ENCODE measurements around the gene AGT. TPM values are rescaled to one million over a fixed set of nuclear protein-coding genes. Genes with fewer than 3 reads are reported as not detected.
A peak's percentile ranks its signal among the peaks of the same experiment; 100 is the strongest.

The AGT gene
- polyA plus RNA-seq, 2 of the 4 experiments (the other 2 are of a cell fraction): 0.06 to 0.18 TPM

- ATAC-seq: peak; percentile 67 to 70; a peak in 4 of 6 replicates
- H3K4me2 ChIP-seq: 0 out of 3 replicates have a peak overlapping the region, but pooled peaks have one; percentile 30
- TF ChIP-seq TP53 (CRISPR knock-in tag; IDR thresholded peaks at IDR 0.05) (no peak), HOXA7 (CRISPR knock-in tag; IDR thresholded peaks at IDR 0.05) (no peak), EHMT2 (IDR thresholded peaks at IDR 0.05; ENCODE audit: low read depth) (no peak), EHF (CRISPR knock-in tag; IDR thresholded peaks at IDR 0.05) (no peak), RAD21 (conservative IDR thresholded peaks at IDR 0.05 in 1 of 2, IDR thresholded peaks at IDR 0.05 in 1 of 2) (no peak)
- POLR2A ChIA-PET: no interaction called here
- no peak overlapping the region for H3K27ac ChIP-seq
- DNase-seq (ENCODE audit: low read depth in 1 of 2, low spot score in 1 of 2): peak in 1 of 2 experiments; percentile 41
- peaks cover 11% of the 10 kb centered on the region for H3K4me1 ChIP-seq
- no peak for FAIRE-seq
- WGBS (ENCODE audit: missing lambda C conversion rate): 20% methylated on average over 2 of the region's 2 CpGs
- H3K9me3 ChIP-seq: no peaks in the 10 kb centered on the region
- CTCF ChIA-PET: interaction anchor here (1.3 to 1.6 kb wide), 3 partner anchors 9 to 40 kb away, joined by 3 to 4 read pairs (median 4); no protein-coding TSS in a partner anchor
- H3K4me3 ChIP-seq: no peak overlapping the region
Measured at GRCh38 chr1:230681599-230681998, 32.3 kb downstream of the AGT start.

GRCh38 chr1:230680300-230681025, 33.5 kb downstream of the AGT start:
- 55% methylated on average over 4 of the region's 4 CpGs for WGBS (ENCODE audit: missing lambda C conversion rate)
- FAIRE-seq (no peak), DNase-seq (ENCODE audit: low read depth in 1 of 2, low spot score in 1 of 2) (no peak), ATAC-seq (no peak)
- no peaks in the 10 kb centered on the region for H3K9me3 ChIP-seq
- no peak overlapping the region for H3K4me2 ChIP-seq
- POLR2A ChIA-PET: no interaction called here
- TF ChIP-seq ATOH8 (CRISPR knock-in tag; IDR thresholded peaks at IDR 0.05; ENCODE audit: low read depth): no peak
- no peak for TF ChIP-seq POLR2A (IDR thresholded peaks at IDR 0.05; ENCODE audit: low read length)
- no peak for TF ChIP-seq CTCF (IDR thresholded peaks at IDR 0.05)
- peaks cover 11% of the 10 kb centered on the region for H3K4me1 ChIP-seq
- no peak overlapping the region for H3K4me3 ChIP-seq
- CTCF ChIA-PET: no interaction called here
- H3K27ac ChIP-seq: no peak overlapping the region

- no peaks in the 10 kb centered on the region for H3K9me3 ChIP-seq
- ChIA-PET CTCF (interaction anchor here (0.8 kb wide), 1 partner anchor 16 kb away, joined by 3 read pairs; no protein-coding TSS in a partner anchor), POLR2A (no interaction called here)
- peak; percentile 76 for FAIRE-seq
- 84% methylated on average over 2 of the region's 2 CpGs for WGBS (ENCODE audit: missing lambda C conversion rate)
- no peak overlapping the region for H3K27ac ChIP-seq
- no peak for DNase-seq (ENCODE audit: low read depth in 1 of 2, low spot score in 1 of 2)
- H3K4me2 ChIP-seq: no peak overlapping the region
- TF ChIP-seq MAX (IDR thresholded peaks at IDR 0.05) (no peak), CBX2 (IDR thresholded peaks at IDR 0.05; ENCODE audit: borderline replicate concordance, low read depth) (no peak), TFCP2L1 (CRISPR knock-in tag; IDR thresholded peaks at IDR 0.05) (no peak), HEYL (CRISPR knock-in tag; IDR thresholded peaks at IDR 0.05) (no peak)
- H3K4me1 ChIP-seq: peaks cover 11% of the 10 kb centered on the region
- H3K4me3 ChIP-seq: no peak overlapping the region
- no peak for ATAC-seq
Measured at GRCh38 chr1:230679825-230680224, 34.1 kb downstream of the AGT start.

- POLR2A ChIA-PET: no interaction called here
- TF ChIP-seq JUN (IDR thresholded peaks at IDR 0.05) (no peak), CEBPB (IDR thresholded peaks at IDR 0.05) (no peak), RCOR1 (IDR thresholded peaks at IDR 0.05; ENCODE audit: low read depth, low read length) (no peak)
- FAIRE-seq: no peak
- Histone ChIP-seq H3K4me1 (peaks cover 11% of the 10 kb centered on the region), H3K4me3 (no peak overlapping the region), H3K4me2 (no peak overlapping the region), H3K9me3 (no peaks in the 10 kb centered on the region), H3K27ac (no peak overlapping the region)
- no peak for ATAC-seq
- WGBS (ENCODE audit: missing lambda C conversion rate): 70% methylated on average over 3 of the region's 3 CpGs
- CTCF ChIA-PET: interaction anchor here (0.8 kb wide), 1 partner anchor 16 kb away, joined by 3 read pairs; no protein-coding TSS in a partner anchor
- no peak for DNase-seq (ENCODE audit: low read depth in 1 of 2, low spot score in 1 of 2)
Measured at GRCh38 chr1:230679192-230679591, 34.7 kb downstream of the AGT start.

Data from A549 (cell line).